ENCODE results near the gene ADORA2B.

DNA sequence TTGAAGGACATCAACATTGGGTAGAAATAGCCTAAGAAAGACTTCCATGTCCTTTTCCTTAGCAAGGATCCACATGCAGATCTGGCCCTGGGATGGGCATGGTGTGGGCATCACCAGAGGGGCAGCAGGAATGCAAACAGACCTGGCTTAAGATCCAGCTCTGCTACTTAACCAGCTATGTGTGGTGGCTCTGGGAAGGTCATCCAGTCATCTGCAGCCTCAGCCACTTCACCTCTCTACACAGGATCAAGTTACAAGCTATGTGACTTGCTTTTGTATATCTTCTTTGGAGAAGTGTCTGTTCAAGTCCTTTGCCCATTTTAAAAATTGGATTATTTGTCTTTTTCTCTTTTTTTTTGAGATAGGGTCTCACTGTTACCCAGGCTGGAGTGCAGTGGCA, 13.5 kb upstream of the ADORA2B start:
- TF ChIP-seq, protein P1, sequence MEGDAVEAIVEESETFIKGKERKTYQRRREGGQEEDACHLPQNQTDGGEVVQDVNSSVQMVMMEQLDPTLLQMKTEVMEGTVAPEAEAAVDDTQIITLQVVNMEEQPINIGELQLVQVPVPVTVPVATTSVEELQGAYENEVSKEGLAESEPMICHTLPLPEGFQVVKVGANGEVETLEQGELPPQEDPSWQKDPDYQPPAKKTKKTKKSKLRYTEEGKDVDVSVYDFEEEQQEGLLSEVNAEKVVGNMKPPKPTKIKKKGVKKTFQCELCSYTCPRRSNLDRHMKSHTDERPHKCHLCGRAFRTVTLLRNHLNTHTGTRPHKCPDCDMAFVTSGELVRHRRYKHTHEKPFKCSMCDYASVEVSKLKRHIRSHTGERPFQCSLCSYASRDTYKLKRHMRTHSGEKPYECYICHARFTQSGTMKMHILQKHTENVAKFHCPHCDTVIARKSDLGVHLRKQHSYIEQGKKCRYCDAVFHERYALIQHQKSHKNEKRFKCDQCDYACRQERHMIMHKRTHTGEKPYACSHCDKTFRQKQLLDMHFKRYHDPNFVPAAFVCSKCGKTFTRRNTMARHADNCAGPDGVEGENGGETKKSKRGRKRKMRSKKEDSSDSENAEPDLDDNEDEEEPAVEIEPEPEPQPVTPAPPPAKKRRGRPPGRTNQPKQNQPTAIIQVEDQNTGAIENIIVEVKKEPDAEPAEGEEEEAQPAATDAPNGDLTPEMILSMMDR (IDR thresholded peaks at IDR 0.05), result no peak
- no peak for TF ChIP-seq POLR2A (IDR thresholded peaks at IDR 0.05)

Measured in right lobe of liver (tissue), 4 donors.